HK-2 (cell line): Measurements from ENCODE around the gene CHAF1B.

Experiments
- DNase-seq: peaks from one replicate; pipeline ENCODE4 v3.0.0-alpha.2; 2018; ENCODE audit not compliant: unreplicated experiment

The CHAF1B gene

GRCh38 chr21:36461918-36462486, 76.8 kb downstream of the CHAF1B start:
- DNase-seq: no peak

- DNase-seq: no peak
Measured at GRCh38 chr21:36463204-36463603, 78.0 kb downstream of the CHAF1B start.

GRCh38 chr21:36463991-36464390, 78.8 kb downstream of the CHAF1B start:
- DNase-seq: no peak

DNA sequence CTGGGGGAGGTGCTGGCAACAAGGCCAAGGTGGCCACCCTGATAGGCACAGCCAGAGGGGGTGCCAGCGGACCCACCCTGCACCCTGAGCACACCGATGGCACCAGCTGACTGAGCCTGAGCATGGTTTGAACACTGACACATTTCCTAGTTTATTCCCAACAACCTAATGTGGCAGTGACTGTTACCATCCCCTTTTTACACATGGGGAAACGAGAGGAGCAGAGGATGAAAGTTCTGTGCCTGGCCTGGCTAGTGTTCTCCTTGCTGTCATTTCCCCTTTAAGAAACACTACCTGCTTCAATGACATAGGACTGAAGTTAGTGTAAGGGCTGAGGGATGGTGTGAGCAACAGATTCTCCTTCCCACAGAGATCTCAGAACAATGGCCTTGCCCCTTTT, 79.4 kb downstream of the CHAF1B start:
- DNase-seq: no peak

- DNase-seq: no peak
Measured at GRCh38 chr21:36465478-36465877, 80.3 kb downstream of the CHAF1B start.

DNA sequence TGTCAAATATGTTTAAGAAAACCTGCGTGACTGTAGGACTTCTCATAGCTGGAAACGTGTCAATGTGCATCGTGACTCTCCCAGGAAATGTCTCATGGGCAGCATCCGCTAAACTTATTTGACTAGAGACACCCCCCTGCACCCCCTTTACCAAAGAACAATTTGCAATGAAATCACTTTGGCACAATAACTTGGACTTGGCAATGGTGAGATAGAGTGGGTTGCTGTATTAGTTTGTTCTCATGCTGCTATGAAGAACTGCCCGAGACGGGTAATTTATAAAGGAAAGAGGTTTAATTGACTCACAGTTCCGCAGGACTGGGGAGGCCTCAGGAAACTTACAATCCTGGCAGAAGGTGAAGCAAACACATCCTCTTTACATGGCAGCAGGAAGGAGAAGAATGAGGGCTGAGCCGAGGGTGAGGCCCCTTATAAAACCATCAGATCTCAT, 80.9 kb downstream of the CHAF1B start:
- DNase-seq: no peak
